ENCODE measurements around the gene CCDC142. TPM values are rescaled to one million over a fixed set of nuclear protein-coding genes. Genes with fewer than 3 reads are reported as not detected.
A peak's percentile ranks its signal among the peaks of the same experiment; 100 is the strongest.

CCDC142 gene
- total and polyA plus RNA-seq, 10 of the 15 experiments (the other 5 are each of a cell fraction or from before 2014, with no cell fraction given) = 0.93 to 16.9 (median 9.0) TPM

DNA sequence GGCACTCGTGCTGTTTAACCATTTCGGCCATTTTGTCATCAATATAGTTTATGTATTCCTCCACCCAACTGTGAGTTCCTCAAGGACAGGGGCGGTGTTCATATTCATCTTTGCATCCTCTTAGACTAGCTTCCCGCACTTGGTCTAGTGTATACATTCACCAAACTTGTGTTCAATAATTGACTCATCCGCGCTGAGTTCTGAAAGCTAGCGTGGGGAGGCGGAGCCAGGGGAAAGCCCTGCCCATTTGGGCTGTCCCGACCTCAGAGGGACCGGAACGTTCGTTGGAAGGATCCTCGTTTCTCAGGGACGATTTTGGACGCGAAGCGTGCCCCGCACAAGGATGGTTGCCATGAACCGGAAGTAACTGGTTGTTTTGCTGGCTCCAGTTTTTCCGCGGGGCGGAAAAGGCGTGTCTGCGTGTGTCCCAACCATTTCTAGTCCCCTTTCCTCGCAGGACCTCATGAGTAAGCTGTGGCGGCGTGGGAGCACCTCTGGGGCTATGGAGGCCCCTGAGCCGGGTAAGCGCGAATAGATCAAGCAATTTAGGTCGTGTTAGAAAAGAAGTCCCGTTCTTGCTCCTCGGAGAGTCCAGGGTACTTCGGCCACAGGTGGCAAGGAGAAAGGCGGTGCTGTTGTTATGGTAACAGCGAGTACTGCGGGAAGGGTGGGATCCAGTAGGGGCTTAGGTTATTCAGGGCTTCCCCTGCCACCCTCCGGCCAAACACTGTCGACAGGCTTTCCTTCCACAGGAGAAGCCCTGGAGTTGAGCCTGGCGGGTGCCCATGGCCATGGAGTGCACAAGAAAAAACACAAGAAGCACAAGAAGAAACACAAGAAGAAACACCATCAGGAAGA lies 27.9 kb downstream of the CCDC142 start, which contains the start of gene INO80B:
Gene INO80B (plus strand): TSS at position 434 of the 858 bp plus-strand sequence. CDS start 30 bp downstream, at position 464.
- H3K9me3 ChIP-seq (replicated peaks; ENCODE audit: control insufficient read depth, insufficient read depth, low read length) = no peaks in the 10 kb centered on the region
- ChIA-PET POLR2A (interaction anchor here (0.5 to 5.8 kb wide), 15 partner anchors 10 to 96 kb away, joined by 3 to 44 read pairs (median 6); partner anchors contain the start of genes AUP1, C2orf81, CCDC142 and HTRA2), RAD21 (ENCODE audit: unreplicated experiment) (interaction anchor here (0.6 to 2.3 kb wide), 12 partner anchors 10 to 133 kb away, joined by 3 to 13 read pairs (median 4); partner anchors contain the start of genes C2orf81, CCDC142, TTC31 and WDR54), CTCF (interaction anchor here (0.7 to 6.7 kb wide), 13 partner anchors 10 to 133 kb away, joined by 3 to 54 read pairs (median 6); partner anchors contain the start of genes CCDC142 and TTC31), SMC1A (ENCODE audit: uncharacterized antibody, unreplicated experiment) (interaction anchor here (0.6 to 5.5 kb wide), 13 partner anchors 12 to 132 kb away, joined by 3 to 24 read pairs (median 4); partner anchors contain the start of genes C2orf81, CCDC142, RTKN and TTC31)
- H3K36me3 ChIP-seq (ENCODE audit: control insufficient read depth in 2 of 2, insufficient read depth in 2 of 2, low read length in 1 of 2) = no peaks in the 10 kb centered on the region; a peak in 1 of 4 replicates
- H3K27ac ChIP-seq (ENCODE audit: control insufficient read depth, insufficient read depth) = peak within 1 kb of the TSS; percentile 49
- no peaks in the 10 kb centered on the region for H3K27me3 ChIP-seq (replicated peaks in 1 of 2; ENCODE audit: control insufficient read depth in 2 of 2, insufficient read depth in 2 of 2, low read length in 1 of 2)
- H3K9ac ChIP-seq (ENCODE audit: control insufficient read depth, insufficient read depth, low read length) = peak within 1 kb of the TSS; percentile 81
- intact Hi-C loops (cut with micrococcal nuclease; ENCODE audit: unreplicated experiment) = loop anchor here (1.0 to 2.0 kb wide), 3 partner anchors 28 to 74 kb away; partner anchors contain the start of genes AUP1, C2orf81, HTRA2 and TTC31
- H4K20me1 ChIP-seq (ENCODE audit: control insufficient read depth, insufficient read depth) = no peaks in the 10 kb centered on the region
- H2AFZ ChIP-seq (ENCODE audit: control insufficient read depth, low read depth, low read length) = peak within 1 kb of the TSS; percentile 97
- peak within 1 kb of the TSS; percentile 91 for H3K4me2 ChIP-seq (ENCODE audit: control insufficient read depth, insufficient read depth)
- peak; percentile 56 for ATAC-seq
- peak; percentile 89 for FAIRE-seq
- H3K79me2 ChIP-seq (ENCODE audit: control insufficient read depth, insufficient read depth, low read length) = peaks cover 18% of the 10 kb centered on the region
- in situ Hi-C loops (cut with MboI) = no loop called here
- under 1% methylated on average over 40 of the region's 40 CpGs for WGBS (ENCODE audit: insufficient coverage, insufficient replicate concordance, low lambda C conversion rate, missing lambda C conversion rate)
- peak within 1 kb of the TSS; percentile 80 for H3K4me3 ChIP-seq
- TSS peak; percentile 69 for BruUV-seq (replicated peaks)
- DNase-seq (ENCODE audit: low read depth, low spot score) = peak; percentile 99
- peaks cover 16% of the 10 kb centered on the region for H3K4me1 ChIP-seq (ENCODE audit: control insufficient read depth, insufficient read depth, low read length)
- TF ChIP-seq STAT3 (IDR thresholded peaks at IDR 0.05; ENCODE audit: low read depth, low read length) (peak; percentile 70; the same call in 1 of the 2 replicates), POLR2AphosphoS5 (IDR thresholded peaks at IDR 0.05; ENCODE audit: low read length) (peak; percentile 72), SPI1 (IDR thresholded peaks at IDR 0.05; ENCODE audit: borderline replicate concordance, insufficient read depth, low read depth, low read length) (no peak), RCOR1 (conservative IDR thresholded peaks at IDR 0.05; ENCODE audit: low read depth, low read length) (peak; percentile 88; the same call in 1 of the 2 replicates), IKZF2 (IDR thresholded peaks at IDR 0.05) (peak in 1 of 2 experiments; percentile 68; a peak in 3 of 4 replicates), FOS (IDR thresholded peaks at IDR 0.05; ENCODE audit: borderline replicate concordance, extremely low read depth, insufficient read length) (no peak), CHD1 (IDR thresholded peaks at IDR 0.05; ENCODE audit: low read depth, low read length) (no peak), EGR1 (IDR thresholded peaks at IDR 0.05; ENCODE audit: borderline replicate concordance in 1 of 2, low read depth in 2 of 2, low read length in 2 of 2) (no peak; a peak in 1 of 3 replicates)
- TF ChIP-seq, protein P1, sequence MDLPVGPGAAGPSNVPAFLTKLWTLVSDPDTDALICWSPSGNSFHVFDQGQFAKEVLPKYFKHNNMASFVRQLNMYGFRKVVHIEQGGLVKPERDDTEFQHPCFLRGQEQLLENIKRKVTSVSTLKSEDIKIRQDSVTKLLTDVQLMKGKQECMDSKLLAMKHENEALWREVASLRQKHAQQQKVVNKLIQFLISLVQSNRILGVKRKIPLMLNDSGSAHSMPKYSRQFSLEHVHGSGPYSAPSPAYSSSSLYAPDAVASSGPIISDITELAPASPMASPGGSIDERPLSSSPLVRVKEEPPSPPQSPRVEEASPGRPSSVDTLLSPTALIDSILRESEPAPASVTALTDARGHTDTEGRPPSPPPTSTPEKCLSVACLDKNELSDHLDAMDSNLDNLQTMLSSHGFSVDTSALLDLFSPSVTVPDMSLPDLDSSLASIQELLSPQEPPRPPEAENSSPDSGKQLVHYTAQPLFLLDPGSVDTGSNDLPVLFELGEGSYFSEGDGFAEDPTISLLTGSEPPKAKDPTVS (IDR thresholded peaks at IDR 0.05; ENCODE audit: low read depth, low read length) = peak; percentile 74; the same call in 1 of the 2 replicates
- TF ChIP-seq, protein P2, sequence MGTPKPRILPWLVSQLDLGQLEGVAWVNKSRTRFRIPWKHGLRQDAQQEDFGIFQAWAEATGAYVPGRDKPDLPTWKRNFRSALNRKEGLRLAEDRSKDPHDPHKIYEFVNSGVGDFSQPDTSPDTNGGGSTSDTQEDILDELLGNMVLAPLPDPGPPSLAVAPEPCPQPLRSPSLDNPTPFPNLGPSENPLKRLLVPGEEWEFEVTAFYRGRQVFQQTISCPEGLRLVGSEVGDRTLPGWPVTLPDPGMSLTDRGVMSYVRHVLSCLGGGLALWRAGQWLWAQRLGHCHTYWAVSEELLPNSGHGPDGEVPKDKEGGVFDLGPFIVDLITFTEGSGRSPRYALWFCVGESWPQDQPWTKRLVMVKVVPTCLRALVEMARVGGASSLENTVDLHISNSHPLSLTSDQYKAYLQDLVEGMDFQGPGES (IDR thresholded peaks at IDR 0.05) = peak; percentile 60; the same call in 1 of the 2 replicates
- TF ChIP-seq, protein P3, sequence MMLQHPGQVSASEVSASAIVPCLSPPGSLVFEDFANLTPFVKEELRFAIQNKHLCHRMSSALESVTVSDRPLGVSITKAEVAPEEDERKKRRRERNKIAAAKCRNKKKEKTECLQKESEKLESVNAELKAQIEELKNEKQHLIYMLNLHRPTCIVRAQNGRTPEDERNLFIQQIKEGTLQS (IDR thresholded peaks at IDR 0.05; ENCODE audit: borderline replicate concordance, extremely low read depth, low read depth, low read length) = no peak
- TF ChIP-seq, protein P4, sequence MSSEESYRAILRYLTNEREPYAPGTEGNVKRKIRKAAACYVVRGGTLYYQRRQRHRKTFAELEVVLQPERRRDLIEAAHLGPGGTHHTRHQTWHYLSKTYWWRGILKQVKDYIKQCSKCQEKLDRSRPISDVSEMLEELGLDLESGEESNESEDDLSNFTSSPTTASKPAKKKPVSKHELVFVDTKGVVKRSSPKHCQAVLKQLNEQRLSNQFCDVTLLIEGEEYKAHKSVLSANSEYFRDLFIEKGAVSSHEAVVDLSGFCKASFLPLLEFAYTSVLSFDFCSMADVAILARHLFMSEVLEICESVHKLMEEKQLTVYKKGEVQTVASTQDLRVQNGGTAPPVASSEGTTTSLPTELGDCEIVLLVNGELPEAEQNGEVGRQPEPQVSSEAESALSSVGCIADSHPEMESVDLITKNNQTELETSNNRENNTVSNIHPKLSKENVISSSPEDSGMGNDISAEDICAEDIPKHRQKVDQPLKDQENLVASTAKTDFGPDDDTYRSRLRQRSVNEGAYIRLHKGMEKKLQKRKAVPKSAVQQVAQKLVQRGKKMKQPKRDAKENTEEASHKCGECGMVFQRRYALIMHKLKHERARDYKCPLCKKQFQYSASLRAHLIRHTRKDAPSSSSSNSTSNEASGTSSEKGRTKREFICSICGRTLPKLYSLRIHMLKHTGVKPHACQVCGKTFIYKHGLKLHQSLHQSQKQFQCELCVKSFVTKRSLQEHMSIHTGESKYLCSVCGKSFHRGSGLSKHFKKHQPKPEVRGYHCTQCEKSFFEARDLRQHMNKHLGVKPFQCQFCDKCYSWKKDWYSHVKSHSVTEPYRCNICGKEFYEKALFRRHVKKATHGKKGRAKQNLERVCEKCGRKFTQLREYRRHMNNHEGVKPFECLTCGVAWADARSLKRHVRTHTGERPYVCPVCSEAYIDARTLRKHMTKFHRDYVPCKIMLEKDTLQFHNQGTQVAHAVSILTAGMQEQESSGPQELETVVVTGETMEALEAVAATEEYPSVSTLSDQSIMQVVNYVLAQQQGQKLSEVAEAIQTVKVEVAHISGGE (CRISPR knock-in tag; IDR thresholded peaks at IDR 0.05) = peak; percentile 94

All from GM12878 (cell line).